Breast epithelium (tissue), 4 donors: ENCODE measurements around the gene TFCP2L1. TPM values are rescaled to one million over a fixed set of nuclear protein-coding genes. Genes with fewer than 3 reads are reported as not detected.

Experiments used
- DNase-seq, 2 donors: peaks; one replicate each; pipeline ENCODE4 v3.0.0-alpha.2; 2019; ENCODE audit warnings: low spot score in 2 of 2
- H3K27ac ChIP-seq, 2 donors: fragments of 200-600 bp; sonication (generic) in 1 of 2; one replicate each; pipeline ENCODE4 v1.5.1; 2016 to 2019; ENCODE audit warnings: mild to moderate bottlenecking in 1 of 2
- H3K27me3 ChIP-seq, 2 donors: fragments of 200-600 bp; sonication (generic) in 1 of 2; one replicate each; pipeline versions ENCODE4 v1.5.1 to v1.6.0; 2017 to 2019; ENCODE audit warnings: control low read depth in 1 of 2, mild to moderate bottlenecking in 1 of 2
- H3K36me3 ChIP-seq: fragments of 200-600 bp; one replicate; pipeline ENCODE4 v1.5.1; 2019
- H3K4me1 ChIP-seq, 2 donors: fragments of 200-600 bp; sonication (generic); one replicate each; pipeline ENCODE4 v1.5.1; 2016 to 2019; ENCODE audit warnings: control low read depth in 1 of 2
- H3K4me3 ChIP-seq, 3 donors: fragments of 200-600 bp; sonication (generic); 1 replicate in 2 of 3; 2 replicates in 1 of 3; pipeline ENCODE4 v1.5.1; 2016 to 2019; ENCODE audit warnings: mild to moderate bottlenecking in 3 of 3, moderate library complexity in 2 of 3
- H3K9me3 ChIP-seq, 2 donors: fragments of 200-600 bp; sonication (generic) in 1 of 2; one replicate each; pipeline ENCODE4 v1.5.1; 2016 to 2019; ENCODE audit warnings: control low read depth in 1 of 2
- POLR2A ChIP-seq: fragments of 450-650 bp; IDR thresholded peaks from one replicate; pipeline ENCODE4 v1.6.1; 2016; ENCODE audit warnings: antibody characterized with exemption, mild to moderate bottlenecking, moderate library complexity
- POLR2AphosphoS5 ChIP-seq, 3 donors: sonication (generic); formaldehyde crosslinking; IDR thresholded peaks; one replicate each; pipeline ENCODE4 v1.6.1; 2017; ENCODE audit warnings: antibody characterized with exemption in 3 of 3
- intact Hi-C: fragments of 100-400 bp; cut with DNase I; formaldehyde crosslinking; loops from one replicate; pipeline ENCODE4 v1.15.1; 2023; ENCODE audit warnings: low total_unique reads
- total RNA-seq, 3 donors: library from RNA; depleted of rRNA; stranded (reverse); fragments of >200 nt; gene quantifications; one replicate each; pipeline ENCODE4 v1.1.0, GENCODE V29; 2016
- TF ChIP-seq, protein P1 (sequence below), 3 donors: fragments of 450-650 bp; IDR thresholded peaks; one replicate each; pipeline ENCODE4 v1.5.1; 2016 to 2017; ENCODE audit warnings: antibody characterized with exemption in 3 of 3, mild to moderate bottlenecking in 3 of 3, moderate library complexity in 3 of 3

TFCP2L1 gene
- total RNA-seq, 3 donors from 2014 or later = 7.5 to 90.3 (median 8.3) TPM

DNA sequence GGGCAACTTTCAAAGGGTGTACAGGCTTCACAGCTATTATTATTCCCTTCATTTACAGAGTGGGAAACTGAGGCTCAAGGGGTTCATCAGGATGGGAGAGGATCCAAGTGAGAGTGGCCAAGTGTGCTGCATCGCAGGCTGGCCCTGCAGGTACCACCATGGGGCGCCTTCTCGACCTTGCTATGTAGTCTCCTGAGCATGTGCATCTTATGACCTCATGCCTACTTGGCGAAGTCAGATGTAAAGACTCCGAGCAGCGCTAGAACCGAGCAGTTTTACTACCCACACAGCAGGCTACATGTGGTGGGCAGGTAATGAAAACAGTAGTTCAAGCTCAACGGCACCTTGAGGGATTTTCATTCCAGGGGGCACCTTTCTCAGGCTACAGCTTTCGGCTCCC lies 42.0 kb downstream of the TFCP2L1 start:
- TF ChIP-seq, protein P1, sequence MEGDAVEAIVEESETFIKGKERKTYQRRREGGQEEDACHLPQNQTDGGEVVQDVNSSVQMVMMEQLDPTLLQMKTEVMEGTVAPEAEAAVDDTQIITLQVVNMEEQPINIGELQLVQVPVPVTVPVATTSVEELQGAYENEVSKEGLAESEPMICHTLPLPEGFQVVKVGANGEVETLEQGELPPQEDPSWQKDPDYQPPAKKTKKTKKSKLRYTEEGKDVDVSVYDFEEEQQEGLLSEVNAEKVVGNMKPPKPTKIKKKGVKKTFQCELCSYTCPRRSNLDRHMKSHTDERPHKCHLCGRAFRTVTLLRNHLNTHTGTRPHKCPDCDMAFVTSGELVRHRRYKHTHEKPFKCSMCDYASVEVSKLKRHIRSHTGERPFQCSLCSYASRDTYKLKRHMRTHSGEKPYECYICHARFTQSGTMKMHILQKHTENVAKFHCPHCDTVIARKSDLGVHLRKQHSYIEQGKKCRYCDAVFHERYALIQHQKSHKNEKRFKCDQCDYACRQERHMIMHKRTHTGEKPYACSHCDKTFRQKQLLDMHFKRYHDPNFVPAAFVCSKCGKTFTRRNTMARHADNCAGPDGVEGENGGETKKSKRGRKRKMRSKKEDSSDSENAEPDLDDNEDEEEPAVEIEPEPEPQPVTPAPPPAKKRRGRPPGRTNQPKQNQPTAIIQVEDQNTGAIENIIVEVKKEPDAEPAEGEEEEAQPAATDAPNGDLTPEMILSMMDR (IDR thresholded peaks at IDR 0.05) = no peak
- TF ChIP-seq POLR2AphosphoS5 (IDR thresholded peaks at IDR 0.05) (peak in 1 of 3 donors; percentile 9), POLR2A (no peak)
- H3K9me3 ChIP-seq = no peaks in the 10 kb centered on the region
- intact Hi-C loops = no loop called here
- DNase-seq = no peak
- H3K27ac ChIP-seq = no peak overlapping the region
- H3K4me1 ChIP-seq = no peaks in the 10 kb centered on the region
- no peaks in the 10 kb centered on the region for H3K27me3 ChIP-seq
- no peak overlapping the region for H3K4me3 ChIP-seq
- H3K36me3 ChIP-seq = no peaks in the 10 kb centered on the region

DNA sequence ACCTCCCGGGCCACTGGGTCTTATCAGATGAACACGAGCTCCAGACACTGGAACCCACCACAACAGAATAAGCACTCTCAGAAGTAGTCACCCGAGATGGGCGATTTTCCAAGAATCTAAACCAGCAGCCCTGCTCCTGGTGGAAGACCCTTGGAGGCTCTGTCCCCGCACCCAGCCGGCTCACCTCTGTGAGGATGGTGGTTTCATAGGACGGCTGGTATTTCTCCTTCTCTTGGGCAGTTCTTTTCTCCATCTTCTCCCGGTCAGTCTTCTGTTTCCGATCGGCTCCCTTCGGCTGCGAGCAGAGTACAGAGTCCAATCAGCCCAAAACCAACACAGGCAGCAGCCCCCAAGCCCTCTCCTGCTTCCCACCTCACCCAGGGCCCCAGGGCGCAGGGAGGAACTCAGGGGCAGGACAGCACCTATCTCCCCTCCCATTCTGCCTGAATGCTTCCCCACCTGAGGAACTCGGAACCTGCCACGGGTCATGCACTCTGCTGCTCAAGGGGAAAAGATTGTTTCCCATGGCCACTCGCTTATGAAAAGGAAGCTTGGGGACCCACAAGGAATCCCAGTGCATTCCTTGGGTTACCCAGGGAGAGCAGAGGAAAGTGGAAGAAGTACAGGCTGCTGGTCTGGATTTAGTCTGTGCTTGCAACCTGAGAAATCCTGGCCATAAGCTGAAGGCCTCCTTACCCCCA lies 42.7 kb downstream of the TFCP2L1 start:
- intact Hi-C loops = no loop called here
- Histone ChIP-seq H3K4me1 (no peaks in the 10 kb centered on the region), H3K27me3 (no peaks in the 10 kb centered on the region), H3K9me3 (no peaks in the 10 kb centered on the region), H3K4me3 (no peak overlapping the region), H3K36me3 (no peaks in the 10 kb centered on the region), H3K27ac (no peak overlapping the region)
- TF ChIP-seq POLR2A = no peak
- TF ChIP-seq, protein P1 (IDR thresholded peaks at IDR 0.05) = no peak
- TF ChIP-seq POLR2AphosphoS5 (IDR thresholded peaks at IDR 0.05) = no peak
- DNase-seq = no peak

- no peak for DNase-seq
- TF ChIP-seq POLR2AphosphoS5 (IDR thresholded peaks at IDR 0.05) (no peak), POLR2A (no peak)
- TF ChIP-seq, protein P1 (IDR thresholded peaks at IDR 0.05) = no peak
- intact Hi-C loops = no loop called here
- Histone ChIP-seq H3K27me3 (no peaks in the 10 kb centered on the region), H3K27ac (no peak overlapping the region), H3K4me1 (no peaks in the 10 kb centered on the region), H3K36me3 (no peaks in the 10 kb centered on the region), H3K9me3 (no peaks in the 10 kb centered on the region), H3K4me3 (no peak overlapping the region)
Measured at GRCh38 chr2:121241466-121241865, 43.5 kb downstream of the TFCP2L1 start.

- no peak for DNase-seq
- Histone ChIP-seq H3K4me3 (no peak overlapping the region), H3K36me3 (no peaks in the 10 kb centered on the region), H3K27ac (no peak overlapping the region), H3K4me1 (no peaks in the 10 kb centered on the region), H3K27me3 (no peaks in the 10 kb centered on the region), H3K9me3 (no peaks in the 10 kb centered on the region)
- intact Hi-C loops = no loop called here
- no peak for TF ChIP-seq POLR2A
- TF ChIP-seq, protein P1 (IDR thresholded peaks at IDR 0.05) = no peak
- no peak for TF ChIP-seq POLR2AphosphoS5 (IDR thresholded peaks at IDR 0.05)
Measured at GRCh38 chr2:121240436-121240835, 44.6 kb downstream of the TFCP2L1 start.

DNA sequence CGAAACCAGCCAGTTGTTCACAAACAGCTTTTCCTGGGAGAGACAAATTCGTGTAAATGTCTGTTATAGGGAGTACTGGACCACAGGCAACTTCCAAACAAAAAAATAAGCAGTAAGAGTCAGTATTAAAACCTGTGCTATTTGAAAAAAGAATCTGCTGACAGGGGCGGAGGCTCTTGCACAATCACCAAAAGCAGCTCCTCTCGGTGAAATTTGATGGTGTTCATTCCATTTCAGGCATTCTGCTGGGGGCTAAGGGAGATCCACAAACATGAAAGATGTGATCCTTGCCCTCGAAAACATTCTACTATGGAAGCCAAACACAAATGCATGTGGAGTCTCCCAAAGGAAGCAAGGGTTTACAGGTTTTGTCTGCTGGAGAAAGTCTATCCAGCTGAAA lies 45.0 kb downstream of the TFCP2L1 start:
- Histone ChIP-seq H3K9me3 (no peaks in the 10 kb centered on the region), H3K4me1 (no peaks in the 10 kb centered on the region), H3K27me3 (no peaks in the 10 kb centered on the region), H3K27ac (no peak overlapping the region), H3K36me3 (no peaks in the 10 kb centered on the region), H3K4me3 (no peak overlapping the region)
- intact Hi-C loops = no loop called here
- no peak for DNase-seq
- TF ChIP-seq POLR2A (no peak), POLR2AphosphoS5 (IDR thresholded peaks at IDR 0.05) (no peak)
- TF ChIP-seq, protein P1 (IDR thresholded peaks at IDR 0.05) = no peak
